GM21723 (cell line): ENCODE results near the gene STING1.
"Not testable (repeated sequence)": the region's sequence is repeated elsewhere in the genome, so short reads cannot be mapped to it uniquely, and the experiment has no call there.

Experiments used
- ATAC-seq: cut with Tn5 transposase; IDR thresholded peaks from one replicate; pipeline ENCODE4 v1.9.1; 2021; ENCODE audit warnings: mild to moderate bottlenecking, moderate library complexity; ENCODE audit not compliant: unreplicated experiment

The STING1 gene

GRCh38 chr5:139503036-139503817, 20.7 kb upstream of the STING1 start:
- not testable (repeated sequence) for ATAC-seq

GRCh38 chr5:139501381-139501780, 18.8 kb upstream of the STING1 start:
- no peak for ATAC-seq

- no peak for ATAC-seq
Measured at GRCh38 chr5:139495638-139496435, 13.3 kb upstream of the STING1 start.

GRCh38 chr5:139494832-139495231, 12.3 kb upstream of the STING1 start:
- ATAC-seq: no peak

- ATAC-seq: no peak
Measured at GRCh38 chr5:139494256-139494655, 11.7 kb upstream of the STING1 start.

GRCh38 chr5:139492700-139493192, 10.2 kb upstream of the STING1 start:
- no peak for ATAC-seq

DNA sequence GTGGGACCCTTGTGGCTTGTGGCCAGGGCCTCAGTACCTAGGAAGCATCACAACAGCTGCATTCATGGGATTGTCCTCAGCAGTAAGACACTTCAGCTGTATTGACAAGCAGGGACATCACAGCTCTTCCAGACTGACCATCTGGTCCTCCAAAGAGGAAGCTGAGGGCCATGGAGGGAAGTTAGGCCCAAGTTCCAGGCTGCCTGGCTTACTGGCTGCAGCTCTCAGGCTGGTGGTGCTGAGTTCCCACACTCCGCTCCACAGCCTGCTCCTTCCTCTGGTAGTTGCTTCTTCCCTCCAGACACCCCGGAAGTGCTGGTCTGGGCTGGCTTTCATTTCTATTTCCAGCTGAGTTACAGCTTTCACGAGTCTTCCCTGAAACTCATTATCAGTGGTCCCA, 5.7 kb upstream of the STING1 start:
- no peak for ATAC-seq

DNA sequence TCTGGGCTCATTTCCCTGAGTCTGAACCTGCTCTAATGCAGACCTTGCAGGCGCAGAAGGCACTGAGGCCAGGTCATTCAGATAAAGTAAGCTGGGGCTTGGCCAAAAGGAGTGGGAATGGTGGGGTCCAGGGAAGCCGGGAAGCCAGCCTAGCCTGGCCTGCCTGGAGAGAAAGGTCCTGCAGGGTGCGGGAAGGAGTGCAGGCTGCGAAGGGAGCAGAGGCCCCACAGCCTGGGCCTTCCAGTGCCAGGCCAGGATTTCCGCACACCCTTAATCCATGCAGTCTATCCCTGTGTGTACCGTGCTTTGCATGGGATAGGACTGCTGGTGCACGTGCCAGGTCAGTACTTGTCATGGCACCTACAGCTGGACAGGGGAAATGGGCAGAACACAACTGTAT, 3.6 kb upstream of the STING1 start:
- no peak for ATAC-seq

DNA sequence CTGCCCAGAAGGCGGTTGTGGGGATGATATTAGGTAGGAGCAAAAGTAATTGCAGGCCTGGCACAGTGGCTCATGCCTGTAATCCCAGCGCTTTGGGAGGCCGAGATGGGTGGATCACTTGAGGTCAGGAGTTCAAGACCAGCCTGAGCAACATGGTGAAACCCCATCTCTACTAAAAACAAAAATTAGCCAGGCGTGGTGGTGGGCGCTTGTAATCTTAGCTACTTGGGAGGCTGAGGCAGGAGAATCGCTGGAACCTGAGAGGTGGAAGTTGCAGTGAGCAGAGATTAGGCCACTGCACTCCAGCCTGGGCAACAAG, 291 bp upstream of the STING1 start:
- not testable (repeated sequence) for ATAC-seq

GRCh38 chr5:139481580-139482049, 943 bp downstream of the STING1 start:
- peak; percentile 39 for ATAC-seq

GRCh38 chr5:139481122-139481533, 1.4 kb downstream of the STING1 start:
- ATAC-seq: no peak

- not testable (repeated sequence) for ATAC-seq
Measured at GRCh38 chr5:139479729-139480128, 2.8 kb downstream of the STING1 start.

- ATAC-seq: not testable (repeated sequence)
Measured at GRCh38 chr5:139478657-139479423, 3.7 kb downstream of the STING1 start.

DNA sequence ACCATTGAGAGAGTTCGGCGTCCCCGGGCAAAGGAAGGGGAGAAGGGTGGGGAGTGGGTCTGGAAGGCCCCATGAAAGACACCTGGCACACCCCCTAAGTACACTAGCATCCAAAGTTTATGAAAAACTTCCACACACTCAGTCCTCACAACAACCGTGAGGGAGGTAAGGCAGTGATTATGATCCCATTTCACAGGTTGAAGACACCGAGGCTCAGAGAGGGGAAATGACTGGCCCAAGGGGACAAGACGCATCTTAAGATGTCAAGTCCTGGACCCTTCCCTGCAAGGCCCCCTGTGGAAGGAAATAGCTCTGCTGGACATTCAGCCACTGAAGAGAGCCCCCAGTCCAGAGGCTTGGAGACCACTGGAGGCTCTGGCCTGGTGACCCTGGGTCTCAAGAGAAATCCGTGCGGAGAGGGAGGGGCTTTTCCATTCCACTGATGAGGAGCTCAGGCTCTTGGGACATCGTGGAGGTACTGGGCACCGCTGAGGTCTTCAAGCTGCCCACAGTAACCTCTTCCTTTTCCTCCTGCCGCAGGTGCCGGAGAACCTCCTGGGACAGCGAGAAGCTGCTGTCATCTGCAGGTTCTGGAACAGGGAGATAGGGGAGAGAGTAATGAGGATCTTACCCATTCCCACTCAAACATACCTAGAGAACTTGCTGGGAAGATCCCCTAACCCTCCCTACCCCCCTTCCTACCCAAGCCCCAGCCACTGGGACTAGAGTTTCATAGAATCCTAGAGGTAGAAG, 6.5 kb downstream of the STING1 start:
- ATAC-seq: no peak

- ATAC-seq: no peak
Measured at GRCh38 chr5:139474890-139475791, 7.4 kb downstream of the STING1 start.

DNA sequence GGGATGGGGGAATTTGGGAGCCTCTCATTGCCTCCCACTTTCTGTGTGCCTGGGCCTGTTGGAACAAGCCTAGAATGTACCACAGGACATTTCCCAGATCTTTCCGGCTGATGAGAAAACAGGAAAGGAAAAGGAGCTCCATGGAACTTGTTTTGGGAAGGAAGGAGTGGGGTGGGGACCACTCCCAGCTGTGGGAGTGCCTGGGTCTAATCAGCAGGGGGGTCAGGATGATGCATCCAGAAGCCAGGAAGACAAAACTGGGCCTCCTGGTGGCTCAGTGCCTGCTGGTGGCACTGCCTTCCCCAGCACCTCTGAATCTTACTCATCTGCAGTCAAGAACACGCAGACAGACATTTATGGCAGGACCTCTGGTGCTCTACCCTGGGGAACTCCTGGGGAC, 9.0 kb downstream of the STING1 start:
- ATAC-seq: no peak

DNA sequence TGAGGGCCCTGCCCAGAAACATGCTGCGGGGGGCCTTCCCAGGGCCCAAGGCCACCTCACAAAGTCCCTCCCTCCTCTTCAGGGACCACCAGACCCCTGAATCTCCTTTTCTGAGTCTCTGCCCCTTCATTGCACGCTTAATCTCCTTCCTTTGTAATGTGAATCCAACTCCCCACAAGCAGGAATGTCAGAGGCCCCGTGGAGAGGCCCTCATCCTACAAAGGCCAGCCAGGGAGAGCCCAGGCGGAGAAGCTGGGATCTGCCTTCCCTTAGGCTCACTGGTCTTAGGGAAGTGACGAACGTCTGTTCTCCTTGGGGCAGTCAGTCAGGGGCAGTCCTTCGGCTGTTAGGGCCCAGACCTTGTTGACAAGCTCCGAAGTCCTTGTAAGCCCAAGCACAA, 9.5 kb downstream of the STING1 start:
- ATAC-seq: no peak

DNA sequence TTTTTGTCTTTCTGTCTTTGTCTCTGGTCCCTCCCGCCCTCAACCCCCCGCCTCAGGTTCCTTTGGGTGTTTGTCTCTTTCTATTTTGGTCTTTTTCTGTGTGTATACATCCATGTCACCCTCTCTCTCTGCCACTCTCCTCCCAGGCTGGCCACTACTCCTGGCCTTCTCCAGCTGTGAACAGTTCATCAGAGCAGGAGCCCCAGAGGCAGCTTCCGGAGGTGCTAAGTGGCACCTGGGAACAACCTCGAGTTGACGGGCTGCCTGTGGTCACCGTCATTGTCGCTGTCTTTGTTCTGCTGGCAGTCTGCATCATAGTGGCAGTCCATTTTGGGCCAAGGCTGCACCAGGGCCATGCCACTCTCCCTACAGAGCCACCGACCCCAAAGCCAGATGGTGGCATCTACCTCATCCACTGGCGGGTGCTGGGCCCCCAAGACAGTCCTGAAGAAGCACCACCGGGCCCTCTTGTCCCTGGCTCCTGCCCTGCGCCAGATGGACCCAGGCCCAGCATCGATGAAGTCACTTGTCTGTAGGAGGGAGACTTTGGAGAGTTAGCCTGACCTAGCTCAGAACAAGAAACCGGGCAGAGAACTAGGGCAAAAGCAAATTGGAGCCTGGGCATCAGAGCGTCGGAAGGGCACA, 10.1 kb downstream of the STING1 start:
- ATAC-seq: no peak

DNA sequence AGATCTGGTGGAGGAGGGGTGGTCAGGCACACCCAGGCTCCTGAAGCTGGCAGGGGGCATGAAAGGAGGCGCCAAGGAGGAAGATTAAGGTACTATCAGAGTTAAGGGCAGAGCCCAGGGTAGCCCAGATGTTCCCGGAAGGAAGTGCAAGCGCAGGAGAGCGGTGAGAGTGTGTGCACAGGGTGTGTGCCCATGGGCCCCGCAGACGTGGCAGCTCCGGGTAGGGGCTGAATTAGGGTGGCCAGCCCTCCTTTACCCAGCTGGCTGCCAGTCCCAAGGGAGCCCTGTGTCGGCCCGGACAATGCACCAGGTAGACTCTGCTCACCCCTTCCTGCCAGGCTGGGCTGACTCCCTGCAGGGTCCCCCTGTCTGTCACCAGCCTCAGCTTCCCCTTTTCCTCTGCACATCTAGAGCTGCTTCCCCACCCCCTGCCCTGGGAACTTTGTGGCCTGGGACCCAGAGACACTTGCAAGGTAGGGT, 11.7 kb downstream of the STING1 start, which contains the start of gene SMIM33:
Gene SMIM33, plus strand, starts transcription at position 184 of the 480 bp plus-strand sequence. Its CDS starts 118 bp downstream, at position 302.
- no peak for ATAC-seq
